HepG2 (cell line): ENCODE data around the gene ADAR. TPM values are rescaled to one million over a fixed set of nuclear protein-coding genes. Genes with fewer than 3 reads are reported as not detected.
A peak's percentile ranks its signal among the peaks of the same experiment; 100 is the strongest.

Experiments
- ATAC-seq: fragments of 200-7000 bp; cut with Tn5 transposase; 3 replicates; pipeline ENCODE4 v1.9.1; 2020; ENCODE audit warnings: mild to moderate bottlenecking, moderate library complexity
- BruUV-seq: library from RNA; stranded (reverse); fragments of 400-500 nt; replicated peaks from 2 replicates; lab custom pipeline; 2021; lab: Mats Ljungman, UMichigan
- CTCF ChIA-PET: fragments of 300-600 bp; formaldehyde crosslinking; extraction: SDS; loops from one replicate; lab custom pipeline; 2021; ENCODE audit warnings: low total read pairs, inconsistent platforms, low intra/inter-chr PET ratio; lab: Yijun Ruan, JAX
- POLR2A ChIA-PET: fragments of 350-600 bp; sonication (Branson Sonifier 250); formaldehyde crosslinking; loops from one replicate; lab custom pipeline; 2020; ENCODE audit warnings: antibody characterized with exemption, inconsistent platforms; lab: Yijun Ruan, JAX
- DNase-seq: peaks from one replicate; pipeline ENCODE4 v3.0.0-alpha.2; 2015; ENCODE audit warnings: low spot score
- FAIRE-seq: peaks from 3 replicates; lab custom pipeline; 2011; peaks lifted over from hg19 to GRCh38; lab: Jason Lieb, UNC
- H2AFZ ChIP-seq: one replicate; pipeline ENCODE4 v1.6.1; 2011; ENCODE audit warnings: low read length, inconsistent platforms
- H3K27ac ChIP-seq: fragments of 300-600 bp; 3 replicates; pipeline ENCODE4 v1.8.0; 2011; ENCODE audit warnings: mixed run types, mild to moderate bottlenecking, mixed read lengths, low read length, inconsistent platforms; ENCODE audit not compliant: insufficient read depth; ENCODE audit errors: extremely low read length
- H3K27me3 ChIP-seq, 2 experiments: fragments of 200-600 bp in 1 of 2; 2 replicates in 1 of 2; 3 replicates in 1 of 2; pipeline versions ENCODE4 v1.6.0 to v1.8.0; 2011; ENCODE audit warnings: low read length in 2 of 2, mild to moderate bottlenecking in 2 of 2, moderate library complexity in 2 of 2, inconsistent platforms in 1 of 2; ENCODE audit not compliant: insufficient read depth in 2 of 2, control insufficient read depth in 1 of 2
- H3K36me3 ChIP-seq, 2 experiments: fragments of 200-600 bp in 1 of 2; replicated peaks in 1 of 2; 2 replicates in 1 of 2; 3 replicates in 1 of 2; pipeline versions ENCODE4 v1.5.1 to v1.8.0; 2011; ENCODE audit warnings: low read length in 2 of 2, inconsistent platforms in 1 of 2; ENCODE audit not compliant: insufficient read depth in 2 of 2, control insufficient read depth in 1 of 2
- H3K4me1 ChIP-seq: 2 replicates; pipeline ENCODE4 v1.5.1; 2012; ENCODE audit warnings: low read length, inconsistent platforms; ENCODE audit not compliant: insufficient read depth
- H3K4me2 ChIP-seq: 2 replicates; pipeline ENCODE4 v1.6.0; 2011; ENCODE audit warnings: low read depth, low read length, inconsistent platforms
- H3K4me3 ChIP-seq, 3 experiments: fragments of 200-600 bp in 1 of 3; sonication (generic), shearing (Covaris generic) in 1 of 3; replicated peaks in 1 of 3; 2 replicates each; pipeline ENCODE4 v1.5.1; 2011 to 2016; ENCODE audit warnings: low read length in 3 of 3, inconsistent platforms in 2 of 3, low read depth in 2 of 3, mild to moderate bottlenecking in 2 of 3, control low read depth in 1 of 3, mixed read lengths in 1 of 3; ENCODE audit not compliant: insufficient read depth in 1 of 3
- H3K79me2 ChIP-seq: one replicate; pipeline ENCODE4 v1.6.1; 2011; ENCODE audit warnings: low read length, inconsistent platforms; ENCODE audit not compliant: insufficient read depth
- H3K9ac ChIP-seq: 2 replicates; pipeline ENCODE4 v1.6.0; 2011; ENCODE audit warnings: mild to moderate bottlenecking, low read depth, low read length, inconsistent platforms; ENCODE audit not compliant: insufficient read depth
- H3K9me3 ChIP-seq: 2 replicates; pipeline ENCODE4 v1.5.1; 2012; ENCODE audit warnings: mild to moderate bottlenecking, low read length
- H4K20me1 ChIP-seq: 2 replicates; pipeline ENCODE4 v1.6.0; 2011; ENCODE audit warnings: inconsistent platforms, mild to moderate bottlenecking, low read length, moderate library complexity; ENCODE audit not compliant: insufficient read depth
- BHLHE40 ChIP-seq: IDR thresholded peaks from 2 replicates; pipeline ENCODE4 v1.6.1; 2011; ENCODE audit warnings: low read length, improper control_type of control experiment
- MZF1 ChIP-seq: sonication (generic); formaldehyde crosslinking; IDR thresholded peaks from 2 replicates; pipeline ENCODE4 v1.8.1; 2023; ENCODE audit warnings: mild to moderate bottlenecking, missing genetic modification reagents, borderline replicate concordance
- NPAS2 ChIP-seq: sonication (generic); formaldehyde crosslinking; IDR thresholded peaks from 2 replicates; pipeline ENCODE4 v1.8.0; 2022; ENCODE audit warnings: mild to moderate bottlenecking, missing genetic modification reagents, borderline replicate concordance
- THAP7 ChIP-seq: sonication (generic); formaldehyde crosslinking; IDR thresholded peaks from 2 replicates; pipeline ENCODE4 v1.8.1; 2023; ENCODE audit warnings: mild to moderate bottlenecking, missing genetic modification reagents
- ZBTB38 ChIP-seq: sonication (generic); formaldehyde crosslinking; IDR thresholded peaks from 2 replicates; pipeline ENCODE4 v1.5.1; 2020; ENCODE audit warnings: mild to moderate bottlenecking, missing genetic modification reagents
- ZNF280B ChIP-seq: sonication (generic); formaldehyde crosslinking; IDR thresholded peaks from 2 replicates; pipeline ENCODE4 v1.5.0; 2020; ENCODE audit warnings: missing genetic modification reagents, mild to moderate bottlenecking, borderline replicate concordance
- ZNF746 ChIP-seq: sonication (generic); formaldehyde crosslinking; IDR thresholded peaks from 2 replicates; pipeline ENCODE4 v1.8.0; 2022; ENCODE audit warnings: mild to moderate bottlenecking, missing genetic modification reagents
- WGBS: methylation state at CpG from one replicate; pipeline ENCODE4 v1.1.6; 2017; ENCODE audit warnings: low lambda C conversion rate; 5-methylcytosine and 5-hydroxymethylcytosine counted together
- in situ Hi-C: cut with HindIII; loops from 2 replicates; pipeline ENCODE4 v1.10.0; 2017; ENCODE audit warnings: low pct_unique_long_range_greater_than_20kb; ENCODE audit not compliant: extremely low pct_ligation_motif_present
- intact Hi-C: fragments of 100-400 bp; cut with micrococcal nuclease; formaldehyde crosslinking; loops from one replicate; pipeline ENCODE4 v1.10.0; 2022; ENCODE audit not compliant: unreplicated experiment
- polyA plus RNA-seq, 8 experiments: library from polyadenylated mRNA; depleted of rRNA in 3 of 8; stranded (reverse) in 7 of 8; unstranded in 1 of 8; fragments of >200 nt; fragmentation: Illumina TruSeq in 4 of 8; extraction: Trizol in 4 of 8; gene quantifications; 2 replicates each; pipeline versions ENCODE4 v1.2.1 to v1.2.3, GENCODE V29; 2011 to 2016; ENCODE audit warnings: low read depth in 4 of 8, missing spikeins in 1 of 8, mixed read lengths in 1 of 8; ENCODE audit not compliant: insufficient read depth in 1 of 8
- total RNA-seq, 5 experiments: library from RNA; depleted of rRNA; stranded (reverse); fragments of >200 nt; fragmentation: Illumina TruSeq; extraction: Trizol; gene quantifications; 2 replicates each; pipeline ENCODE4 v1.2.3, GENCODE V29; 2016; ENCODE audit warnings: low read depth in 1 of 5

ADAR gene
- total and polyA plus RNA-seq, 2 of the 13 experiments (the other 11 are each of a cell fraction or from before 2014, with no cell fraction given) = 70.8 to 86.2 TPM

- TF ChIP-seq ZNF280B (CRISPR knock-in tag) = peak; percentile 54; the same call in 1 of the 2 replicates
These were observed 40.4 kb downstream of the ADAR start, which contains the start of gene CHRNB2 (continued) for GRCh38 chr1:154567386-154568156.

GRCh38 chr1:154565876-154566275 is 42.1 kb downstream of the ADAR start:
- H3K36me3 ChIP-seq = no peaks in the 10 kb centered on the region
- no peak for TF ChIP-seq ZNF746 (CRISPR knock-in tag)
- no peak for TF ChIP-seq ZBTB38 (CRISPR knock-in tag)
- TF ChIP-seq MZF1 (CRISPR knock-in tag) = no peak
- no peak for TF ChIP-seq NPAS2 (CRISPR knock-in tag)
- no peak for TF ChIP-seq THAP7
- no peak for TF ChIP-seq BHLHE40
- TF ChIP-seq, all 625 proteins: peak for 0
- ATAC-seq (no peak), DNase-seq (no peak), FAIRE-seq (no peak)
- BruUV-seq = no TSS peak
- in situ Hi-C loops = loop anchor here (10.0 kb wide), 2 partner anchors 199 to 309 kb away; partner anchors contain the start of gene KCNN3
- Histone ChIP-seq H3K9me3 (no peaks in the 10 kb centered on the region), H3K4me3 (no peak overlapping the region), H2AFZ (no peak overlapping the region), H3K79me2 (no peaks in the 10 kb centered on the region), H3K27ac (no peak overlapping the region), H4K20me1 (peaks cover 5% of the 10 kb centered on the region; the same call in 1 of the 2 replicates), H3K9ac (no peak overlapping the region), H3K27me3 (peaks cover 3 to 19% of the 10 kb centered on the region in 2 experiments; a peak in 3 of 5 replicates), H3K4me1 (no peaks in the 10 kb centered on the region), H3K4me2 (no peak overlapping the region)
- ChIA-PET POLR2A (no interaction called here), CTCF (no interaction called here)
- WGBS = 69% methylated on average over 6 of the region's 6 CpGs
- intact Hi-C loops = no loop called here
